ENCODE data around the gene CCDC14.

CCDC14 gene

GRCh38 chr3:123883111-123883510 lies 77.9 kb downstream of the CCDC14 start:
- no peak overlapping the region for H3K4ac ChIP-seq (ENCODE audit: low read length)
- no peaks in the 10 kb centered on the region for H3K36me3 ChIP-seq (replicated peaks in 1 of 2; ENCODE audit: control insufficient read depth in 2 of 2, insufficient read depth in 2 of 2, low read length in 2 of 2)
- H4K91ac ChIP-seq (ENCODE audit: low read depth, low read length, poor library complexity) = no peak overlapping the region
- WGBS, 2 donors (ENCODE audit: extremely low coverage in 2 of 2, insufficient read length in 2 of 2, insufficient replicate concordance in 1 of 2) = no CpG with 5 or more reads among the region's 4 CpGs
- no peak overlapping the region for H2BK12ac ChIP-seq (ENCODE audit: low read length)
- no peak overlapping the region for H3K14ac ChIP-seq (ENCODE audit: low read length)
- no peak overlapping the region for H3K9ac ChIP-seq (ENCODE audit: low read depth, low read length, poor library complexity)
- H3K23ac ChIP-seq (ENCODE audit: low read depth, low read length, poor library complexity) = no peak overlapping the region
- peak overlapping the region; percentile 96 for H3K4me2 ChIP-seq (ENCODE audit: insufficient read depth, low read length, poor library complexity, severe bottlenecking)
- no peak for DNase-seq (ENCODE audit: low spot score)
- no peaks in the 10 kb centered on the region for H3K27me3 ChIP-seq (ENCODE audit: control insufficient read depth in 3 of 3, insufficient read depth in 3 of 3, low read depth in 1 of 3, low read length in 3 of 3)
- H3K4me3 ChIP-seq (ENCODE audit: low read length in 2 of 2) = peak overlapping the region in 1 of 2 donors; percentile 91
- H2BK5ac ChIP-seq (ENCODE audit: low read length) = no peak overlapping the region
- peaks cover 0 to 7% of the 10 kb centered on the region in 2 donors for H3K9me3 ChIP-seq (replicated peaks in 1 of 2; ENCODE audit: control insufficient read depth in 2 of 2, insufficient read depth in 1 of 2, low read depth in 1 of 2, low read length in 2 of 2)
- H3K27ac ChIP-seq (replicated peaks; ENCODE audit: low read length) = no peak overlapping the region
- H2AK5ac ChIP-seq (ENCODE audit: low read depth, low read length) = peak overlapping the region; percentile 17
- peaks cover 2% of the 10 kb centered on the region for H3K79me1 ChIP-seq (ENCODE audit: low read depth, low read length)
- no peak overlapping the region for H4K8ac ChIP-seq (ENCODE audit: low read depth, low read length)
- no peak overlapping the region for H2AFZ ChIP-seq (ENCODE audit: low read length)
- no peak overlapping the region for H3K18ac ChIP-seq (ENCODE audit: low read length)
- no peak overlapping the region for H2BK15ac ChIP-seq (ENCODE audit: low read length)
- no peak overlapping the region for H2BK120ac ChIP-seq (ENCODE audit: low read depth, low read length)
- H3K4me1 ChIP-seq (ENCODE audit: control insufficient read depth in 2 of 2, insufficient read depth in 1 of 2, low read depth in 1 of 2, low read length in 2 of 2) = peaks cover 9 to 27% of the 10 kb centered on the region in 2 donors

GRCh38 chr3:123881771-123882170 lies 79.3 kb downstream of the CCDC14 start:
- no peak overlapping the region for H2BK5ac ChIP-seq (ENCODE audit: low read length)
- peaks cover 2% of the 10 kb centered on the region for H3K79me1 ChIP-seq (ENCODE audit: low read depth, low read length)
- H3K4me3 ChIP-seq (ENCODE audit: low read length in 2 of 2) = no peak overlapping the region
- no peak overlapping the region for H3K9ac ChIP-seq (ENCODE audit: low read depth, low read length, poor library complexity)
- H3K23ac ChIP-seq (ENCODE audit: low read depth, low read length, poor library complexity) = no peak overlapping the region
- H2BK120ac ChIP-seq (ENCODE audit: low read depth, low read length) = no peak overlapping the region
- no peak overlapping the region for H2BK15ac ChIP-seq (ENCODE audit: low read length)
- H2AK5ac ChIP-seq (ENCODE audit: low read depth, low read length) = no peak overlapping the region
- no CpG with 5 or more reads among the region's 2 CpGs for WGBS, 2 donors (ENCODE audit: extremely low coverage in 2 of 2, insufficient read length in 2 of 2, insufficient replicate concordance in 1 of 2)
- H3K4me2 ChIP-seq (ENCODE audit: insufficient read depth, low read length, poor library complexity, severe bottlenecking) = no peak overlapping the region
- H3K9me3 ChIP-seq (replicated peaks in 1 of 2; ENCODE audit: control insufficient read depth in 2 of 2, insufficient read depth in 1 of 2, low read depth in 1 of 2, low read length in 2 of 2) = no peaks in the 10 kb centered on the region
- H4K8ac ChIP-seq (ENCODE audit: low read depth, low read length) = no peak overlapping the region
- no peak overlapping the region for H3K4ac ChIP-seq (ENCODE audit: low read length)
- H3K27ac ChIP-seq (replicated peaks; ENCODE audit: low read length) = no peak overlapping the region
- H3K36me3 ChIP-seq (replicated peaks in 1 of 2; ENCODE audit: control insufficient read depth in 2 of 2, insufficient read depth in 2 of 2, low read length in 2 of 2) = peaks cover 0 to 3% of the 10 kb centered on the region in 2 donors
- peak overlapping the region; percentile 13 for H2AFZ ChIP-seq (ENCODE audit: low read length)
- H3K18ac ChIP-seq (ENCODE audit: low read length) = no peak overlapping the region
- peaks cover 9 to 31% of the 10 kb centered on the region in 2 donors for H3K4me1 ChIP-seq (ENCODE audit: control insufficient read depth in 2 of 2, insufficient read depth in 1 of 2, low read depth in 1 of 2, low read length in 2 of 2)
- H3K14ac ChIP-seq (ENCODE audit: low read length) = no peak overlapping the region
- H2BK12ac ChIP-seq (ENCODE audit: low read length) = no peak overlapping the region
- no peak overlapping the region for H4K91ac ChIP-seq (ENCODE audit: low read depth, low read length, poor library complexity)
- H3K27me3 ChIP-seq (ENCODE audit: control insufficient read depth in 3 of 3, insufficient read depth in 3 of 3, low read depth in 1 of 3, low read length in 3 of 3) = no peaks in the 10 kb centered on the region
- DNase-seq (ENCODE audit: low spot score) = no peak

- H3K4me1 ChIP-seq (ENCODE audit: control insufficient read depth in 2 of 2, insufficient read depth in 1 of 2, low read depth in 1 of 2, low read length in 2 of 2) = peaks cover 9 to 31% of the 10 kb centered on the region in 2 donors
- WGBS, 2 donors (ENCODE audit: extremely low coverage in 2 of 2, insufficient read length in 2 of 2, insufficient replicate concordance in 1 of 2) = no CpG with 5 or more reads among the region's 6 CpGs
- H3K27me3 ChIP-seq (ENCODE audit: control insufficient read depth in 3 of 3, insufficient read depth in 3 of 3, low read depth in 1 of 3, low read length in 3 of 3) = no peaks in the 10 kb centered on the region
- H2BK15ac ChIP-seq (ENCODE audit: low read length) = no peak overlapping the region
- no peak overlapping the region for H3K14ac ChIP-seq (ENCODE audit: low read length)
- peak overlapping the region; percentile 13 for H2AFZ ChIP-seq (ENCODE audit: low read length)
- H2BK12ac ChIP-seq (ENCODE audit: low read length) = no peak overlapping the region
- H3K79me1 ChIP-seq (ENCODE audit: low read depth, low read length) = peaks cover 2% of the 10 kb centered on the region
- H3K9ac ChIP-seq (ENCODE audit: low read depth, low read length, poor library complexity) = no peak overlapping the region
- no peak overlapping the region for H2AK5ac ChIP-seq (ENCODE audit: low read depth, low read length)
- no peaks in the 10 kb centered on the region for H3K9me3 ChIP-seq (replicated peaks in 1 of 2; ENCODE audit: control insufficient read depth in 2 of 2, insufficient read depth in 1 of 2, low read depth in 1 of 2, low read length in 2 of 2)
- peak overlapping the region; percentile 59 for H3K27ac ChIP-seq (replicated peaks; ENCODE audit: low read length)
- DNase-seq (ENCODE audit: low spot score) = no peak
- H4K91ac ChIP-seq (ENCODE audit: low read depth, low read length, poor library complexity) = no peak overlapping the region
- no peak overlapping the region for H4K8ac ChIP-seq (ENCODE audit: low read depth, low read length)
- no peak overlapping the region for H3K4me2 ChIP-seq (ENCODE audit: insufficient read depth, low read length, poor library complexity, severe bottlenecking)
- no peak overlapping the region for H3K23ac ChIP-seq (ENCODE audit: low read depth, low read length, poor library complexity)
- peak overlapping the region; percentile 47 for H2BK5ac ChIP-seq (ENCODE audit: low read length)
- H3K36me3 ChIP-seq (replicated peaks in 1 of 2; ENCODE audit: control insufficient read depth in 2 of 2, insufficient read depth in 2 of 2, low read length in 2 of 2) = peaks cover 0 to 3% of the 10 kb centered on the region in 2 donors
- H3K4ac ChIP-seq (ENCODE audit: low read length) = peak overlapping the region; percentile 54
- peak overlapping the region; percentile 87 for H3K18ac ChIP-seq (ENCODE audit: low read length)
- no peak overlapping the region for H3K4me3 ChIP-seq (ENCODE audit: low read length in 2 of 2)
- peak overlapping the region; percentile 2 for H2BK120ac ChIP-seq (ENCODE audit: low read depth, low read length)
These were observed 79.9 kb downstream of the CCDC14 start for GRCh38 chr3:123880998-123881561.

GRCh38 chr3:123878807-123879206 lies 82.2 kb downstream of the CCDC14 start:
- Histone ChIP-seq H2BK15ac (ENCODE audit: low read length) (no peak overlapping the region), H3K4me1 (ENCODE audit: control insufficient read depth in 2 of 2, insufficient read depth in 1 of 2, low read depth in 1 of 2, low read length in 2 of 2) (peaks cover 6 to 31% of the 10 kb centered on the region in 2 donors), H3K4me3 (ENCODE audit: low read length in 2 of 2) (no peak overlapping the region), H2BK5ac (ENCODE audit: low read length) (no peak overlapping the region), H3K4ac (ENCODE audit: low read length) (no peak overlapping the region), H3K14ac (ENCODE audit: low read length) (no peak overlapping the region), H4K91ac (ENCODE audit: low read depth, low read length, poor library complexity) (no peak overlapping the region), H3K23ac (ENCODE audit: low read depth, low read length, poor library complexity) (no peak overlapping the region), H3K27me3 (ENCODE audit: control insufficient read depth in 3 of 3, insufficient read depth in 3 of 3, low read depth in 1 of 3, low read length in 3 of 3) (no peaks in the 10 kb centered on the region), H3K9ac (ENCODE audit: low read depth, low read length, poor library complexity) (no peak overlapping the region), H3K18ac (ENCODE audit: low read length) (no peak overlapping the region), H3K9me3 (replicated peaks in 1 of 2; ENCODE audit: control insufficient read depth in 2 of 2, insufficient read depth in 1 of 2, low read depth in 1 of 2, low read length in 2 of 2) (no peaks in the 10 kb centered on the region), H3K27ac (replicated peaks; ENCODE audit: low read length) (no peak overlapping the region), H3K79me1 (ENCODE audit: low read depth, low read length) (peaks cover 2% of the 10 kb centered on the region), H2AFZ (ENCODE audit: low read length) (no peak overlapping the region), H2BK12ac (ENCODE audit: low read length) (no peak overlapping the region), H4K8ac (ENCODE audit: low read depth, low read length) (no peak overlapping the region), H2BK120ac (ENCODE audit: low read depth, low read length) (no peak overlapping the region), H3K36me3 (replicated peaks in 1 of 2; ENCODE audit: control insufficient read depth in 2 of 2, insufficient read depth in 2 of 2, low read length in 2 of 2) (peaks cover 0 to 3% of the 10 kb centered on the region in 2 donors), H2AK5ac (ENCODE audit: low read depth, low read length) (no peak overlapping the region), H3K4me2 (ENCODE audit: insufficient read depth, low read length, poor library complexity, severe bottlenecking) (no peak overlapping the region)
- WGBS, 2 donors (ENCODE audit: extremely low coverage in 2 of 2, insufficient read length in 2 of 2, insufficient replicate concordance in 1 of 2) = no CpG with 5 or more reads among the region's 7 CpGs
- no peak for DNase-seq (ENCODE audit: low spot score)
